ENCODE results near the gene SLC38A11. TPM values are rescaled to one million over a fixed set of nuclear protein-coding genes. Genes with fewer than 3 reads are reported as not detected.
"Not testable (repeated sequence)": the region's sequence is repeated elsewhere in the genome, so short reads cannot be mapped to it uniquely, and the experiment has no call there.

SLC38A11 gene
- polyA plus RNA-seq, 1 experiment, result 0.52 TPM

DNA sequence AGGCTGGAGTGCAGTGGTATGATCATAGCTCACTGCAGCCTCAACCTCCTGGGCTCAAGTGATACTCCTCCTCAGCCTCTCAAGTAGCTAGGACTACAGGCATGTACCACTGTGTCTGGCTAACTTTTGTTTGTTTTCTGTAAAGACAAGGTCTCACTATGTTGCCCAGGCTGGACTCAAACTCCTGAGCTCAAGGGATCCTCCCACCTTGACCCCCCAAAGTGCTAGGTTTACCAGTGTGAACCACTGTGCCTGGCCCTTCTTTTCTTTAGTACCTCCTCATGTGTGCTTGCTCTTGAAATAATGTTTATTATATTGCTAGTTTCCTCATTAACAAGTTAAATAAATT is 94.7 kb downstream of the SLC38A11 start:
- DNase-seq (ENCODE audit: low read depth, low spot score), result no peak
- ChIA-PET POLR2A (no interaction called here), CTCF (interaction anchor here (0.7 to 1.2 kb wide), 3 partner anchors 10 to 19 kb away, joined by 3 to 6 read pairs (median 4); partner anchors contain the start of gene COBLL1)
- Histone ChIP-seq H3K9me3 (ENCODE audit: control insufficient read depth, insufficient read depth, low read length) (no peaks in the 10 kb centered on the region), H3K4me3 (ENCODE audit: low read depth, low read length) (no peak overlapping the region), H3K27ac (ENCODE audit: low read depth, low read length) (no peak overlapping the region), H3K27me3 (ENCODE audit: control insufficient read depth, insufficient read depth, low read length) (no peaks in the 10 kb centered on the region)
- TF ChIP-seq, protein P1, sequence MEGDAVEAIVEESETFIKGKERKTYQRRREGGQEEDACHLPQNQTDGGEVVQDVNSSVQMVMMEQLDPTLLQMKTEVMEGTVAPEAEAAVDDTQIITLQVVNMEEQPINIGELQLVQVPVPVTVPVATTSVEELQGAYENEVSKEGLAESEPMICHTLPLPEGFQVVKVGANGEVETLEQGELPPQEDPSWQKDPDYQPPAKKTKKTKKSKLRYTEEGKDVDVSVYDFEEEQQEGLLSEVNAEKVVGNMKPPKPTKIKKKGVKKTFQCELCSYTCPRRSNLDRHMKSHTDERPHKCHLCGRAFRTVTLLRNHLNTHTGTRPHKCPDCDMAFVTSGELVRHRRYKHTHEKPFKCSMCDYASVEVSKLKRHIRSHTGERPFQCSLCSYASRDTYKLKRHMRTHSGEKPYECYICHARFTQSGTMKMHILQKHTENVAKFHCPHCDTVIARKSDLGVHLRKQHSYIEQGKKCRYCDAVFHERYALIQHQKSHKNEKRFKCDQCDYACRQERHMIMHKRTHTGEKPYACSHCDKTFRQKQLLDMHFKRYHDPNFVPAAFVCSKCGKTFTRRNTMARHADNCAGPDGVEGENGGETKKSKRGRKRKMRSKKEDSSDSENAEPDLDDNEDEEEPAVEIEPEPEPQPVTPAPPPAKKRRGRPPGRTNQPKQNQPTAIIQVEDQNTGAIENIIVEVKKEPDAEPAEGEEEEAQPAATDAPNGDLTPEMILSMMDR (IDR thresholded peaks at IDR 0.05; ENCODE audit: low read depth, low read length), result no peak

DNA sequence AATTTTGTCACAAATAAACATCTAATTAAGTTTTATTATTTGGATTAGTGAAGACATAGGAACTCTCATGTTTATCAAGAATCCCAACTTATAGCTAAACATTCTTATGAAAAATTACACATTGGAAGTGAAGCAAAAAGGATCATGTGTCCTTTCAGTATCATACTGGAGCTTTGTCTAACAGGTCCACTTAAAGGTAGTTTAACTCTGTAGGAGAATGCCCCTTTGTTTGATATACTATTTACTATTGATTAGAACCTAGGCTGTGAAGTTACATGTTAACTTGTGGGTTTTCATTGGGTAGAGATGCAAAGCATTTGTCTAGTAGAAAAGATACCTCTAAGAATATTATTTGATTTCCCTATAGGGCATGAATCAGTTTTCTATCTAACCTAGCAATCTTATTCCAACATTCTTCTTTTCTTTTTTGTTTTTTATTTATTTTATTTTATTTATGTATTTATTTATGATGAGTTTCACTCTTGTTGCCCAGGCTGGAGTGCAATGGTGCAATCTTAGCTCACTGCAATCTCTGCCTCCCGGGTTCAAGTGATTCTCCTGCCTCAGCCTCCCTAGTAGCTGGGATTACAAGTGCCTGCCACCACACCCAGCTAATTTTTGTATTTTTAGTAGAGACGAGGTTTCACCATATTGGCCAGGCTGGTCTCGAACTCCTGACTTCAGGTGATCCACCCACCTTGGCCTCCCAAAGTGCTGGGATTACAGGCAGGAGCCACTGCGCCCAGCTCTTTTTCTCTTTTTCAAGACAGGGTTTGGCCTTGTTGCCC is 95.2 kb downstream of the SLC38A11 start:
- H3K27ac ChIP-seq (ENCODE audit: low read depth, low read length); H3K9me3 ChIP-seq (ENCODE audit: control insufficient read depth, insufficient read depth, low read length); H3K27me3 ChIP-seq (ENCODE audit: control insufficient read depth, insufficient read depth, low read length); POLR2A ChIA-PET; DNase-seq (ENCODE audit: low read depth, low spot score); H3K4me3 ChIP-seq (ENCODE audit: low read depth, low read length): not testable (repeated sequence)
- CTCF ChIA-PET, result interaction anchor here (0.7 to 2.1 kb wide), 3 partner anchors 10 to 18 kb away, joined by 4 to 11 read pairs (median 6); partner anchors contain the start of gene COBLL1

DNA sequence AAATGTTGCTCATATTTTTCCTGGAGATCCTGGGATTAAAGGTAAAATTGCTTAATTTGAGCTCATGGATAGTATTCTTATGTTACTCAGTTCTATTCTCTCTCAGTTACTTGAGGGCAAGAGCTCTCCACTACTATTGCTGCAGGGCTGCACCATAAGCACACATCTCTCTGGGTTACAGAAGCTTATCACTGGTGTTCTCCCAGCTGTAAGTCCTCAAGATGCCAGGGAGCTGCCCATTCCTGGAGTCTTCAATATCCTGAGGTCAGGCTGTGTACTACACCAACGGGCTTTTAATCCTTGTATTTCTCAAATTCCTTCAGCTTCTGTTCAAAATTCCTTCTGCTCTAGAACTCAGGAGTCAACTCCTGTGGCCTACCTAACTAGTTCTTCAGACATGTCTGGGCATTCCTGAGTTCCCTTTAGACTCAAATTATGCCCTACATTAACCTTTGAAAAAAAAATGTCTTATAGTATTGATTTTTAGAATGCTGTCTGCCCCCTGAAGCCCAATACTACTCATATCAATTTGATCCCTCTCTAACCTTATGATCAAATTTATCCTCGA is 96.0 kb downstream of the SLC38A11 start:
- Histone ChIP-seq H3K27me3 (ENCODE audit: control insufficient read depth, insufficient read depth, low read length) (no peaks in the 10 kb centered on the region), H3K4me3 (ENCODE audit: low read depth, low read length) (no peak overlapping the region), H3K9me3 (ENCODE audit: control insufficient read depth, insufficient read depth, low read length) (no peaks in the 10 kb centered on the region), H3K27ac (ENCODE audit: low read depth, low read length) (no peak overlapping the region)
- ChIA-PET POLR2A (no interaction called here), CTCF (interaction anchor here (2.1 kb wide), 1 partner anchor 17 kb away, joined by 11 read pairs; the partner anchor contains the start of gene COBLL1)
- TF ChIP-seq, protein P1 (IDR thresholded peaks at IDR 0.05; ENCODE audit: low read depth, low read length), result no peak
- no peak for DNase-seq (ENCODE audit: low read depth, low spot score)

DNA sequence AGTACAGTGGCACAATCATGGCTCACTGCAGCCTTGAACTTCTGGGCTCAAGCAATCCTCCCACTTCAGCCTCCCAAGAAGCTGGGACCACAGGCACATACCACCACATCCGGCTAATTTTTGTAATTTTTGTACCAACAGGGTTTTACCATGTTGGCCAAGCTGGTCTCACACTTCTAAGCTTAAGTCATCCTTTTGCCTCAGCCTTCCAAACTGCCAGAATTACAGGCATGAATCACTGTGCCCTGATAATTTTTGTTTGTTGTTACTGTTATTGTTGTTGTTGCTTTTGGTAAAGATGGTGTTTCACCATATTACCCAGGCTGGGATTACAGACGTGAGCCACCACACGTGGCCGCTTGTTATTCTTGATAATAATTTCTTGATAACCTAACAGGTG is 103.2 kb downstream of the SLC38A11 start:
- no peak for DNase-seq (ENCODE audit: low read depth, low spot score)
- no peak overlapping the region for H3K4me3 ChIP-seq (ENCODE audit: low read depth, low read length)
- peaks cover 4% of the 10 kb centered on the region for H3K27me3 ChIP-seq (ENCODE audit: control insufficient read depth, insufficient read depth, low read length)
- no peak overlapping the region for H3K27ac ChIP-seq (ENCODE audit: low read depth, low read length)
- H3K9me3 ChIP-seq (ENCODE audit: control insufficient read depth, insufficient read depth, low read length), result no peaks in the 10 kb centered on the region
- POLR2A ChIA-PET, result no interaction called here
- TF ChIP-seq, protein P1 (IDR thresholded peaks at IDR 0.05; ENCODE audit: low read depth, low read length), result no peak
- CTCF ChIA-PET, result interaction anchor here (2.2 kb wide), 1 partner anchor 11 kb away, joined by 14 read pairs; the partner anchor contains the start of gene COBLL1

DNA sequence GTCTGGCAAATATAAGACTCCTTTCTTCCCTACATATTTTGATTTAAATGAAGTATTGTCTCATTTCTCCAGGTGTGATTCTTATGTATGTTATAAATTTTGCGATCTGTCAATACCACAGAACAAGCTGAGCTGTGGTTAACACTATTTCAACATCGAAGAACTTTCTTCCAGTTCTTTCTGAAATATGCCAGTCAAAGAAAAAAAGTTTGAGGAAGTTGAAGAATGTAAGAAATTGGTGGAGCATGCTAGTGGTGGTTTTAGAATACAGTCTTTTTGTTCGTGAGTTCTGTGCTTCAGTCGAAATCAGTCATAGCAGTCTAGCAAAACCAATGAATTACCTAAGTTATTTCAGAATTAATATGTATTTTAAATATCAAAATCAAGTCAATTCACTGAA is 105.1 kb downstream of the SLC38A11 start:
- ChIA-PET CTCF (interaction anchor here (0.6 kb wide), 1 partner anchor 46 kb away, joined by 3 read pairs; no protein-coding TSS in a partner anchor), POLR2A (no interaction called here)

More for the DNA sequence above, 105.1 kb downstream of the SLC38A11 start:
- Histone ChIP-seq H3K27ac (ENCODE audit: low read depth, low read length) (no peak overlapping the region), H3K4me3 (ENCODE audit: low read depth, low read length) (no peak overlapping the region), H3K9me3 (ENCODE audit: control insufficient read depth, insufficient read depth, low read length) (no peaks in the 10 kb centered on the region), H3K27me3 (ENCODE audit: control insufficient read depth, insufficient read depth, low read length) (peaks cover 4% of the 10 kb centered on the region)
- TF ChIP-seq, protein P1 (IDR thresholded peaks at IDR 0.05; ENCODE audit: low read depth, low read length), result no peak
- no peak for DNase-seq (ENCODE audit: low read depth, low spot score)
